Activated T-cell treated with anti-CD3 and anti-CD28 coated beads, Interleukin-2, amount 50 U/mL, for 24 hours (primary cell): ENCODE measurements around the gene TAS2R50.
"Not testable (repeated sequence)": the region's sequence is repeated elsewhere in the genome, so short reads cannot be mapped to it uniquely, and the experiment has no call there.

ENCODE experiments used
- DNase-seq: peaks from one replicate; pipeline ENCODE4 v3.0.0-alpha.2; 2020
- H3K27ac Mint-ChIP-seq: 2 replicates; pipeline ENCODE4 v1.8.0; 2020; ENCODE audit warnings: mild to moderate bottlenecking, mixed read lengths
- H3K27me3 Mint-ChIP-seq: 2 replicates; pipeline ENCODE4 v1.8.0; 2020; ENCODE audit warnings: mixed read lengths
- H3K36me3 Mint-ChIP-seq: 2 replicates; pipeline ENCODE4 v1.8.0; 2020; ENCODE audit warnings: low read depth, mixed read lengths
- H3K4me1 Mint-ChIP-seq: 2 replicates; pipeline ENCODE4 v1.8.0; 2020; ENCODE audit warnings: low read depth, mixed read lengths
- H3K4me3 Mint-ChIP-seq: 2 replicates; pipeline ENCODE4 v1.8.0; 2020; ENCODE audit warnings: mild to moderate bottlenecking, moderate library complexity, mixed read lengths
- H3K9me3 Mint-ChIP-seq: 2 replicates; pipeline ENCODE4 v1.8.0; 2020; ENCODE audit warnings: mixed read lengths

Gene TAS2R50

DNA sequence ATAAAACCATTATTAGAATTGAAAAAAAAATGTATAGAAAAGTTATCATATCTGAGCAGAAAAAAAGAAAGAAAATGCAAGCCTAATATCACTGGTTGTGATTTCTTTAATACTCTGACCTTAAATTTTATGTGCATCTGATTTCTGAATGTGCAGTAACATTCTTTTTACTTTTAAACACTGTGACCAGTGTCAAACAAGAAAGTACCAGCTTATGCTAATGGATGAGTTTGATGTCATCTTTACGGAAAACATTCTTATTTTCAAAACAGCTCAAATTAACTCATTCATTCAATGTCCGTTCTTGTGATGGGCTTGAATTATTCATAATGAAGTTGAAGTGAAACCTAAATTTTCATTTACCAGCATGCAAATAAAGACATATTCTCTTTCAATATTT is at the start of gene TAS2R50:
TAS2R50 (minus strand) TSS at position 101 of the 400 bp plus-strand sequence; CDS start at position 49, 52 bp downstream.
- DNase-seq = no peak
- H3K27me3 Mint-ChIP-seq = no peaks in the 10 kb centered on the region
- peaks cover 14% of the 10 kb centered on the region for H3K36me3 Mint-ChIP-seq
- peaks cover 48% of the 10 kb centered on the region for H3K4me1 Mint-ChIP-seq
- peaks cover 10% of the 10 kb centered on the region for H3K9me3 Mint-ChIP-seq
- no peak within 1 kb of the TSS for H3K4me3 Mint-ChIP-seq
- H3K27ac Mint-ChIP-seq = no peak within 1 kb of the TSS

- H3K27me3 Mint-ChIP-seq, H3K9me3 Mint-ChIP-seq, H3K27ac Mint-ChIP-seq, H3K4me1 Mint-ChIP-seq, H3K4me3 Mint-ChIP-seq, DNase-seq: not testable (repeated sequence)
- H3K36me3 Mint-ChIP-seq = peaks cover 56% of the 10 kb centered on the region
Measured at GRCh38 chr12:11033959-11034358, 47.2 kb upstream of the TAS2R50 start.

DNA sequence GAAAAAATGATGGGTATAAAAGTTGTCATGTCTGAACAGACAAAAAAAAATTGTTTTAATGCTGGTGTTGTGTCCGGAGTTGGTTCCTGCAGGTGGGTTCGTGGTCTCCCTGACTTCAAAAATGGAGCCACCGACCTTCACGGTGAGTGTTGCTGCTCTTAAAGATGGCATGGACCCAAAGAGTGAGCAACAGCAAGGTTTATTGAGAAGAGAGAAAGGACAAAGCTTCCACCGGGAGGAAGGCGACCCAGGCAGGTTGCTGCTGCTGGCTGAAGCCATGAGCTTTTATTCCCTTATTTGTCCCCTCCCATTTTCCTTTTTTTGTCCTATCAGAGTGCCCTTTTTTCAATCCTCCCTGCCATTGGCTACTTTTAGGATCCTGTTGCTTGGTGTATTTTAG is 44.6 kb upstream of the TAS2R50 start, which contains the start of gene TAS2R31:
TAS2R31 (minus strand) TSS at position 101 of the 400 bp plus-strand sequence; CDS start at position 29, 72 bp downstream.
- no peaks in the 10 kb centered on the region for H3K27me3 Mint-ChIP-seq
- H3K4me1 Mint-ChIP-seq = peaks cover 5% of the 10 kb centered on the region
- peaks cover 3% of the 10 kb centered on the region for H3K9me3 Mint-ChIP-seq
- no peak for DNase-seq
- H3K27ac Mint-ChIP-seq = no peak within 1 kb of the TSS
- H3K4me3 Mint-ChIP-seq = no peak within 1 kb of the TSS
- H3K36me3 Mint-ChIP-seq = peaks cover 68% of the 10 kb centered on the region

DNA sequence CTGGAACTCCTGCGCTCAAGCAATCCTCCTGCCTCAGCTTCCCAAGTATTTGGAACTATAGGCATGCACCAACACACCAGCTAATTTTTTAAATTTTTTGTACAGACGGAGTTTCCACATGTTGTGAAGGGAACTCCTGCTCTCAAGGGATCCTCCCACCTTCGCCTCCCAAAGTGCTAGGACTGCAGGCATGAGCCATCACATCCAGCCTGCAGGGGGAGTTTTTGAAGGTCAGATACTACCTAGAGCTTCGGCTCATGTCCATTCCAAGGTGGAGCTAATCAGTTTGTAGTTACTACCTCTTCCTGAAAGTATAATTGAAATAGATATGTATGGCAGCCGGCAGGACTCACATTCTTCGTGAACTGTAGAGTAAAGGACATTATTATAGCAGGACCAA is 39.4 kb upstream of the TAS2R50 start:
- no peaks in the 10 kb centered on the region for H3K27me3 Mint-ChIP-seq
- no peak overlapping the region for H3K27ac Mint-ChIP-seq
- H3K36me3 Mint-ChIP-seq = peaks cover 65% of the 10 kb centered on the region
- H3K4me3 Mint-ChIP-seq = no peak overlapping the region
- peaks cover 12% of the 10 kb centered on the region for H3K4me1 Mint-ChIP-seq
- peaks cover 8% of the 10 kb centered on the region for H3K9me3 Mint-ChIP-seq
- DNase-seq = no peak

DNA sequence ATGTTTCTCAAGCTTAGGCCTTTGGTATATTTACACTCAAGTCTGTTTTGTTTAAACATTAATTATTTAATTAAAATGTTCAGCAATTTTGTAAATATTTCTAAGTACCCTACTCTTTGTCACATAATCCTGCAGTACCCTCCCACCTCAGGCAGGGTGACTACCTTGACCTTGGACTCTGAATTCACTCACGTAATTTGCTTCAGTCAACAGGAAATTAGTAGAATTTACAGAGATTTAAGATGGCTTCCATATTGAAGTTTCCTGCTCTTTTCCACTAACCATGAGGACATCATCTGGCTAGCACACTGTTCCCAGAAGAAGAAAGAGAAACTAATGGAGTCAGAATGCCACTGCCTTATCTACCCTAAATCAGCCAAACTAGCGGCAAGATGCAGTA is 36.7 kb upstream of the TAS2R50 start:
- Mint-ChIP-seq H3K27ac (no peak overlapping the region), H3K36me3 (peaks cover 64% of the 10 kb centered on the region), H3K4me1 (peaks cover 10% of the 10 kb centered on the region), H3K4me3 (no peak overlapping the region), H3K9me3 (peaks cover 5% of the 10 kb centered on the region), H3K27me3 (no peaks in the 10 kb centered on the region)
- no peak for DNase-seq

GRCh38 chr12:11022520-11022919 is 35.8 kb upstream of the TAS2R50 start, which contains the start of gene TAS2R19:
Gene TAS2R19 (minus strand): TSS chr12:11022620. CDS start chr12:11022571, 49 bp downstream.
- H3K9me3 Mint-ChIP-seq = peaks cover 5% of the 10 kb centered on the region
- H3K27me3 Mint-ChIP-seq = no peaks in the 10 kb centered on the region
- H3K4me1 Mint-ChIP-seq = peaks cover 10% of the 10 kb centered on the region
- no peak for DNase-seq
- no peak within 1 kb of the TSS for H3K4me3 Mint-ChIP-seq
- peak within 1 kb of the TSS; percentile 36 for H3K27ac Mint-ChIP-seq
- H3K36me3 Mint-ChIP-seq = peaks cover 63% of the 10 kb centered on the region

DNA sequence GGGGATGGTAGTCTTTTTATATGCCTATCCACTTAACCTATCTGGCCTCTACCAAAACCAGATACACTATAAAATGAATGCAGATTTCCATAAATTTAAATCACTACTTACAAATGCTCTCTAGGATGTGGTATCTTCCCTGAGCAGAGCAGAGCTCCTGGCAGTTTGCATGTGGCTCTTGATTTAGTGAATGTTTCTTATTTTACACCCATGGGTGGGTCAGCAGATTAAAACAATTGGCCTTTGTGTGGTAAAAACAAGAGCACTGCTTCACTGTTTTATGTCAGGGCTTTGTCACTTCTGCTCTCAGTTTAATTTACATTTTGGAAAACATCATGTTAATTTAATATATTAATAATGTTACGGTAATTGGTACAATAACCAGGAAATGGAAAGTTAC is 30.2 kb upstream of the TAS2R50 start:
- H3K9me3 Mint-ChIP-seq = no peaks in the 10 kb centered on the region

DNA sequence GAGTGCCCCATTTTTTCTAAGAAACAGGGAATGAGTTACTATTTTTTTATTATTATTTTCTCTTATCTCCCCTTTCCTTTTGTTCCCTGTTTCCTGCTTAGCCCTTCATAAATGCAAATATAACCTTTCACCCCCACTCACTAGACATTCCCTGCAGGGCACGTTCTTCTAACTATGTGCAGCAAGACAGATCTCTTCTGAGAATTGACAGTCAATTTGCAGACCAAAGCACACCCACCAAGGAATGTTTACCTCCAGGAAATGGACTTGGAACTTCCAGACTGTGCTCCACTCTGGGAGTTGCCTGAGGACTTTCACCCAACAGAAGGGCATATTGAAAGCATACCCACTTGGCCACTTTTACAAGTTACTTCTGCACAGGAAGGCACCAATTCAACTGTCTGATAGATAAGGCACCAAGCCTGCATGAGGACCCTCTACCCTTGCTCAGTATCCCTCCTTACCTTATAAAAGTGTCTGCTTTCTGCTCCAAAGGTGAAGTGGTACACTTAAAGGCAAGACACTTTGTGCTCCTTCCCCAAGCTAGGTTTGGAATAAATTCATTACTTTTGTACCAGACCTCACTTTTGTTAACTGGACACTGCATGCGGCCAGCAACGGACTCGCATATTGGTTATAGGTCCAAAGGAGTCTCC is 29.2 kb upstream of the TAS2R50 start:
- no peak overlapping the region for H3K27ac Mint-ChIP-seq
- no peaks in the 10 kb centered on the region for H3K27me3 Mint-ChIP-seq
- no peak overlapping the region for H3K4me3 Mint-ChIP-seq
- peaks cover 46% of the 10 kb centered on the region for H3K36me3 Mint-ChIP-seq
- no peak for DNase-seq
- peaks cover 6% of the 10 kb centered on the region for H3K4me1 Mint-ChIP-seq
- no peaks in the 10 kb centered on the region for H3K9me3 Mint-ChIP-seq

More for the DNA sequence above, 30.2 kb upstream of the TAS2R50 start:
- Mint-ChIP-seq H3K27ac (no peak overlapping the region), H3K4me1 (peaks cover 12% of the 10 kb centered on the region), H3K4me3 (no peak overlapping the region), H3K27me3 (no peaks in the 10 kb centered on the region), H3K36me3 (peaks cover 51% of the 10 kb centered on the region)
- no peak for DNase-seq

- Mint-ChIP-seq H3K27ac (no peak overlapping the region), H3K36me3 (peaks cover 46% of the 10 kb centered on the region), H3K4me1 (peaks cover 6% of the 10 kb centered on the region), H3K27me3 (no peaks in the 10 kb centered on the region), H3K9me3 (no peaks in the 10 kb centered on the region), H3K4me3 (no peak overlapping the region)
- no peak for DNase-seq
Measured at GRCh38 chr12:11014234-11014633, 27.5 kb upstream of the TAS2R50 start.

GRCh38 chr12:11007608-11008007 is 20.9 kb upstream of the TAS2R50 start:
- peaks cover 29% of the 10 kb centered on the region for H3K36me3 Mint-ChIP-seq
- DNase-seq = no peak
- H3K27ac Mint-ChIP-seq = no peak overlapping the region
- H3K27me3 Mint-ChIP-seq = no peaks in the 10 kb centered on the region
- no peaks in the 10 kb centered on the region for H3K4me1 Mint-ChIP-seq
- no peaks in the 10 kb centered on the region for H3K9me3 Mint-ChIP-seq
- H3K4me3 Mint-ChIP-seq = no peak overlapping the region

GRCh38 chr12:10998204-10998603 is 11.5 kb upstream of the TAS2R50 start, which contains the start of gene TAS2R20:
Gene TAS2R20 (minus strand): TSS chr12:10998304. CDS start chr12:10997875, 429 bp downstream.
- Mint-ChIP-seq H3K9me3 (peaks cover 4% of the 10 kb centered on the region), H3K4me3 (no peak within 1 kb of the TSS), H3K36me3 (peaks cover 36% of the 10 kb centered on the region), H3K27ac (no peak within 1 kb of the TSS), H3K4me1 (no peaks in the 10 kb centered on the region), H3K27me3 (no peaks in the 10 kb centered on the region)
- no peak for DNase-seq

GRCh38 chr12:10994307-10994706 is 7.6 kb upstream of the TAS2R50 start:
- H3K36me3 Mint-ChIP-seq = peaks cover 53% of the 10 kb centered on the region
- peaks cover 12% of the 10 kb centered on the region for H3K9me3 Mint-ChIP-seq
- H3K4me1 Mint-ChIP-seq = peaks cover 6% of the 10 kb centered on the region
- H3K27ac Mint-ChIP-seq = no peak overlapping the region
- DNase-seq = no peak
- H3K4me3 Mint-ChIP-seq = no peak overlapping the region
- H3K27me3 Mint-ChIP-seq = no peaks in the 10 kb centered on the region

DNA sequence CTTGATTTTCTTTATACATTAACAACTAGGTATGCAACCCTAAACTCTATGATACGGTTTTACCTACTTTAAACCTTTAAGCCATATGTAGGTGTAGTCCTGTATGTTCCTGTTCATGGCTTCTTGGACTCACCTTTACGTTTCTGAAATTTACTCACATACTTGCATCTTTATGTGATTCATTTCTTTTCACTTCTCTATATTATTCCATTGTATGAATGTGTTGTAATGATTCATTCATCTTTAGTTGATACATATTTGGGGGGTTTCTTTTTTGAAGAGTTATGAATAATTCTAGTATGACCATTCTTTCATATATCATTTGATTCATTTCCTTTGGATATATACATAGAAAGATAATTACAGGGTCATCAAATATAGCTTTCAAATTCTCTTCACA is 2.4 kb upstream of the TAS2R50 start:
- peaks cover 32% of the 10 kb centered on the region for H3K36me3 Mint-ChIP-seq
- no peak for DNase-seq
- H3K27ac Mint-ChIP-seq = no peak overlapping the region
- no peaks in the 10 kb centered on the region for H3K27me3 Mint-ChIP-seq
- peaks cover 27% of the 10 kb centered on the region for H3K4me1 Mint-ChIP-seq
- H3K9me3 Mint-ChIP-seq = peaks cover 12% of the 10 kb centered on the region
- H3K4me3 Mint-ChIP-seq = no peak overlapping the region

DNA sequence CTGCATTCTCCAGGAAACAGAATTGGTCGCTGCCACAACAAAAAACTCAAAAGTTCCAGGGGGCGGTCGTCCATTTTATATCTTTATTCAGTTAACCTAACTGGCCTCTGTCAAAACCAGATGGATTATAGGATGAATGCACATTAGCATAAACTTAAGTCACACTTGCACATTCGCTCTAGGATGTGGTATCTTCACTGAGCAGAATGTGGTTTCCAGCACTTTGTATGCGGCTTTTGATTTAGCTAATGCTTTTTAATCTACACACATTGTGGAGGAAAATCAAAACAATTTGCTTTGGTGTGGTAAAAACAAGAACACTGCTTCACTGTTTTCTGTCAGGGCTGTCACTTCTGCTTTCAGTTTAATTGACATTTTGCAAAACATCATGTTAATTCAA is 4.5 kb downstream of the TAS2R50 start:
- H3K4me3 Mint-ChIP-seq = no peak overlapping the region
- H3K4me1 Mint-ChIP-seq = peaks cover 55% of the 10 kb centered on the region
- DNase-seq = no peak
- H3K27ac Mint-ChIP-seq = no peak overlapping the region
- peaks cover 7% of the 10 kb centered on the region for H3K36me3 Mint-ChIP-seq
- H3K9me3 Mint-ChIP-seq = no peaks in the 10 kb centered on the region
- no peaks in the 10 kb centered on the region for H3K27me3 Mint-ChIP-seq

DNA sequence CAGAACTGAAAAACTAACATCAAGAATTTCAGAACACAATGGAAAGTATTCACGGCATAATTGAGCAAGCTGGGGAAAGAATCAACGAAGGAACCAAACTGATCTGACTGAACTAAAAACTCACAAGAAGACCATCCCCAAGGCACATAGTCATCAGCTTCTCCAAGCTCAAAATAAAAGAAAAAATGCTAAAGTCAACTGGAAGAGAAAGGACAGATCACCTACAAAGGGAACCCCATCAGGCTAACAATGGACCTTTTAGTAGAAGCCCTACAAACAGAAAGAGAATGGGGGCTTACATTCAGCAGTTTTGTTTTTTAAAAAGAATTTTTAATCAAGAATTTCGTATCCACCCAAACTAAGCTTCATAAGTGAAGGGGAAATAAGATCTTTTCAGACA is 11.7 kb downstream of the TAS2R50 start:
- Mint-ChIP-seq H3K4me1 (peaks cover 21% of the 10 kb centered on the region), H3K36me3 (peaks cover 12% of the 10 kb centered on the region), H3K27ac (no peak overlapping the region), H3K4me3 (no peak overlapping the region), H3K9me3 (no peaks in the 10 kb centered on the region), H3K27me3 (no peaks in the 10 kb centered on the region)
- no peak for DNase-seq
